GM18868 (cell line): ENCODE data around the gene KRTAP10-9.
"Not testable (repeated sequence)": the region's sequence is repeated elsewhere in the genome, so short reads cannot be mapped to it uniquely, and the experiment has no call there.

Source experiments
- ATAC-seq: cut with Tn5 transposase; IDR thresholded peaks from one replicate; pipeline ENCODE4 v1.9.1; 2021; ENCODE audit warnings: mild to moderate bottlenecking, moderate library complexity; ENCODE audit not compliant: unreplicated experiment

Gene KRTAP10-9

GRCh38 chr21:44658913-44659595 lies 32.2 kb downstream of the KRTAP10-9 start:
- no peak for ATAC-seq

- not testable (repeated sequence) for ATAC-seq
These were observed 34.7 kb downstream of the KRTAP10-9 start for GRCh38 chr21:44661567-44661966.

GRCh38 chr21:44664691-44665090 lies 37.8 kb downstream of the KRTAP10-9 start:
- ATAC-seq: no peak

GRCh38 chr21:44666401-44667320 lies 39.8 kb downstream of the KRTAP10-9 start, which contains the start of gene KRTAP12-2:
KRTAP12-2 (minus strand) TSS chr21:44666927; CDS start chr21:44666886, 41 bp downstream.
- ATAC-seq: no peak

- ATAC-seq: no peak
These were observed 40.7 kb downstream of the KRTAP10-9 start for GRCh38 chr21:44667612-44668011.

GRCh38 chr21:44670642-44671432 lies 43.9 kb downstream of the KRTAP10-9 start:
- no peak for ATAC-seq

- no peak for ATAC-seq
These were observed 45.0 kb downstream of the KRTAP10-9 start for GRCh38 chr21:44671911-44672310.

GRCh38 chr21:44677881-44678280 lies 51.0 kb downstream of the KRTAP10-9 start:
- no peak for ATAC-seq
